Breast epithelium (tissue), 4 donors: ENCODE measurements around the gene CTAGE4. TPM values are rescaled to one million over a fixed set of nuclear protein-coding genes. Genes with fewer than 3 reads are reported as not detected.
"Not testable (repeated sequence)": the region's sequence is repeated elsewhere in the genome, so short reads cannot be mapped to it uniquely, and the experiment has no call there.

ENCODE experiments used
- DNase-seq, 2 donors: peaks; one replicate each; pipeline ENCODE4 v3.0.0-alpha.2; 2019; ENCODE audit warnings: low spot score in 2 of 2
- H3K27ac ChIP-seq, 2 donors: fragments of 200-600 bp; sonication (generic) in 1 of 2; one replicate each; pipeline ENCODE4 v1.5.1; 2016 to 2019; ENCODE audit warnings: mild to moderate bottlenecking in 1 of 2
- H3K27me3 ChIP-seq, 2 donors: fragments of 200-600 bp; sonication (generic) in 1 of 2; one replicate each; pipeline versions ENCODE4 v1.5.1 to v1.6.0; 2017 to 2019; ENCODE audit warnings: control low read depth in 1 of 2, mild to moderate bottlenecking in 1 of 2
- H3K36me3 ChIP-seq: fragments of 200-600 bp; one replicate; pipeline ENCODE4 v1.5.1; 2019
- H3K4me1 ChIP-seq, 2 donors: fragments of 200-600 bp; sonication (generic); one replicate each; pipeline ENCODE4 v1.5.1; 2016 to 2019; ENCODE audit warnings: control low read depth in 1 of 2
- H3K4me3 ChIP-seq, 3 donors: fragments of 200-600 bp; sonication (generic); 1 replicate in 2 of 3; 2 replicates in 1 of 3; pipeline ENCODE4 v1.5.1; 2016 to 2019; ENCODE audit warnings: mild to moderate bottlenecking in 3 of 3, moderate library complexity in 2 of 3
- H3K9me3 ChIP-seq, 2 donors: fragments of 200-600 bp; sonication (generic) in 1 of 2; one replicate each; pipeline ENCODE4 v1.5.1; 2016 to 2019; ENCODE audit warnings: control low read depth in 1 of 2
- CTCF ChIP-seq, 3 donors: fragments of 450-650 bp; IDR thresholded peaks; one replicate each; pipeline ENCODE4 v1.5.1; 2016 to 2017; ENCODE audit warnings: antibody characterized with exemption in 3 of 3, mild to moderate bottlenecking in 3 of 3, moderate library complexity in 3 of 3
- POLR2AphosphoS5 ChIP-seq, 3 donors: sonication (generic); formaldehyde crosslinking; IDR thresholded peaks; one replicate each; pipeline ENCODE4 v1.6.1; 2017; ENCODE audit warnings: antibody characterized with exemption in 3 of 3
- intact Hi-C: fragments of 100-400 bp; cut with DNase I; formaldehyde crosslinking; loops from one replicate; pipeline ENCODE4 v1.15.1; 2023; ENCODE audit warnings: low total_unique reads
- total RNA-seq, 3 donors: library from RNA; depleted of rRNA; stranded (reverse); fragments of >200 nt; gene quantifications; one replicate each; pipeline ENCODE4 v1.1.0, GENCODE V29; 2016

CTAGE4 gene
- total RNA-seq, 3 donors from 2014 or later = 0.80 to 31.5 (median 8.8) TPM

GRCh38 chr7:144178380-144179164 lies 4.7 kb upstream of the CTAGE4 start:
- intact Hi-C loops, H3K27me3 ChIP-seq, H3K4me1 ChIP-seq, H3K9me3 ChIP-seq, DNase-seq, H3K27ac ChIP-seq, H3K4me3 ChIP-seq, H3K36me3 ChIP-seq: not testable (repeated sequence)
- TF ChIP-seq CTCF (IDR thresholded peaks at IDR 0.05) = peak in 2 of 3 donors; percentile 41 to 61

GRCh38 chr7:144179165-144179479 lies 4.1 kb upstream of the CTAGE4 start:
- H3K36me3 ChIP-seq, intact Hi-C loops, H3K27ac ChIP-seq, H3K9me3 ChIP-seq, H3K27me3 ChIP-seq, H3K4me3 ChIP-seq, H3K4me1 ChIP-seq: not testable (repeated sequence)
- peak in 1 of 2 donors; percentile 35 for DNase-seq

GRCh38 chr7:144187848-144188247 lies 4.6 kb downstream of the CTAGE4 start:
- H3K4me3 ChIP-seq, H3K9me3 ChIP-seq, DNase-seq, H3K27me3 ChIP-seq, intact Hi-C loops, H3K27ac ChIP-seq, H3K4me1 ChIP-seq, H3K36me3 ChIP-seq: not testable (repeated sequence)

- H3K27me3 ChIP-seq, H3K4me3 ChIP-seq, intact Hi-C loops, H3K9me3 ChIP-seq, H3K27ac ChIP-seq, H3K4me1 ChIP-seq, DNase-seq, H3K36me3 ChIP-seq: not testable (repeated sequence)
Observed at GRCh38 chr7:144188578-144189171, 5.4 kb downstream of the CTAGE4 start.

- intact Hi-C loops, H3K9me3 ChIP-seq, H3K36me3 ChIP-seq, H3K27ac ChIP-seq, H3K4me1 ChIP-seq, H3K4me3 ChIP-seq, H3K27me3 ChIP-seq, DNase-seq: not testable (repeated sequence)
Observed at GRCh38 chr7:144193782-144194181, 10.5 kb downstream of the CTAGE4 start.

GRCh38 chr7:144194453-144194852 lies 11.2 kb downstream of the CTAGE4 start:
- H3K4me1 ChIP-seq, H3K36me3 ChIP-seq, H3K9me3 ChIP-seq, H3K27ac ChIP-seq, H3K4me3 ChIP-seq, DNase-seq, H3K27me3 ChIP-seq, intact Hi-C loops: not testable (repeated sequence)

- H3K36me3 ChIP-seq, H3K27me3 ChIP-seq, intact Hi-C loops, H3K27ac ChIP-seq, DNase-seq, H3K9me3 ChIP-seq, H3K4me1 ChIP-seq: not testable (repeated sequence)
- peak within 1 kb of the TSS in 1 of 3 donors; percentile 28 for H3K4me3 ChIP-seq
Observed at GRCh38 chr7:144195212-144195872, 12.1 kb downstream of the CTAGE4 start, which contains the start of gene ARHGEF35. TSS of gene ARHGEF35 (minus strand) at chr7:144195833. CDS start at chr7:144188383, 7,450 bp downstream.

- peak overlapping the region; percentile 77 to 78 for H3K27ac ChIP-seq
Observed at GRCh38 chr7:144198934-144199333, 15.7 kb downstream of the CTAGE4 start.

GRCh38 chr7:144201978-144202377 lies 18.7 kb downstream of the CTAGE4 start:
- H3K9me3 ChIP-seq, H3K27ac ChIP-seq, H3K4me1 ChIP-seq, DNase-seq, H3K27me3 ChIP-seq, H3K4me3 ChIP-seq, intact Hi-C loops, H3K36me3 ChIP-seq: not testable (repeated sequence)

More at GRCh38 chr7:144198934-144199333, 15.7 kb downstream of the CTAGE4 start:
- H3K4me1 ChIP-seq, intact Hi-C loops, H3K36me3 ChIP-seq, H3K27me3 ChIP-seq, H3K4me3 ChIP-seq, H3K9me3 ChIP-seq: not testable (repeated sequence)
- TF ChIP-seq POLR2AphosphoS5 (IDR thresholded peaks at IDR 0.05) = peak in 1 of 3 donors; percentile 13
- DNase-seq = peak in 1 of 2 donors; percentile 89

- H3K4me1 ChIP-seq, H3K27me3 ChIP-seq, intact Hi-C loops, H3K4me3 ChIP-seq, H3K9me3 ChIP-seq, DNase-seq, H3K36me3 ChIP-seq, H3K27ac ChIP-seq: not testable (repeated sequence)
Observed at GRCh38 chr7:144203086-144203485, 19.8 kb downstream of the CTAGE4 start.

- H3K4me1 ChIP-seq, intact Hi-C loops, H3K27me3 ChIP-seq, H3K36me3 ChIP-seq, DNase-seq, H3K4me3 ChIP-seq, H3K27ac ChIP-seq, H3K9me3 ChIP-seq: not testable (repeated sequence)
Observed at GRCh38 chr7:144205306-144205705, 22.0 kb downstream of the CTAGE4 start.

GRCh38 chr7:144217200-144217599 lies 33.9 kb downstream of the CTAGE4 start:
- H3K9me3 ChIP-seq, H3K36me3 ChIP-seq, H3K4me1 ChIP-seq, H3K27me3 ChIP-seq, H3K27ac ChIP-seq, intact Hi-C loops, H3K4me3 ChIP-seq, DNase-seq: not testable (repeated sequence)
